ENCODE data around the gene HS3ST5.

DNA sequence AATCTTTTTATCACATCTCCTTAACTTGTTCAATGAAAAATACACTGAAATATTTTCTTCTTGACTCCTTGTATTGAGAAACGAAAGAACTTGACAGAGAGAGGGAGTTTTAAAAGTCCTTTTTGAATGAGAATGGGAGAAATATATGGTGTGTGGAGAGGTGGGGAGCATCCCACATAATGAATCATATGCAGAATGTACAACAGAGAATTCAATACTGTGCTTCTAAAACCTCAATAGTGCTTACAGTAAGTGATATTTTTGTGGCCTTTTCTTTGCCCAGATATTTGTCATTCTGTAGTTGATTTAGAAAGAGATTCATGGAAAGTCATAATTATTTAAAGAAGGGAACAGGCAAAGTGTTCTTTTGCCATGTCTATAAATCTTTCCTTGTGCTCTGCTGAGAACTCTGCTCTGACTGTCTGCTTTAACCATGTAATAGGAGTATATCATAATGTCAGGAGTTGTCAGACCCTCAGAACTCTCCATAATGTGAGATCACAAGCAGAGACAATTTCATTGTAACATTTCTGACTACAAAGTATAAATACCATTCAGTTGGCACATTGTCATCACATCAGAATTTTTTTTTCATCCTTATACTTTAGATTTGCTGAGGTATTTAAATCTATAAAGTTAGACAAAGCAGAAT lies 32.8 kb upstream of the HS3ST5 start:
- TF ChIP-seq, protein P1, sequence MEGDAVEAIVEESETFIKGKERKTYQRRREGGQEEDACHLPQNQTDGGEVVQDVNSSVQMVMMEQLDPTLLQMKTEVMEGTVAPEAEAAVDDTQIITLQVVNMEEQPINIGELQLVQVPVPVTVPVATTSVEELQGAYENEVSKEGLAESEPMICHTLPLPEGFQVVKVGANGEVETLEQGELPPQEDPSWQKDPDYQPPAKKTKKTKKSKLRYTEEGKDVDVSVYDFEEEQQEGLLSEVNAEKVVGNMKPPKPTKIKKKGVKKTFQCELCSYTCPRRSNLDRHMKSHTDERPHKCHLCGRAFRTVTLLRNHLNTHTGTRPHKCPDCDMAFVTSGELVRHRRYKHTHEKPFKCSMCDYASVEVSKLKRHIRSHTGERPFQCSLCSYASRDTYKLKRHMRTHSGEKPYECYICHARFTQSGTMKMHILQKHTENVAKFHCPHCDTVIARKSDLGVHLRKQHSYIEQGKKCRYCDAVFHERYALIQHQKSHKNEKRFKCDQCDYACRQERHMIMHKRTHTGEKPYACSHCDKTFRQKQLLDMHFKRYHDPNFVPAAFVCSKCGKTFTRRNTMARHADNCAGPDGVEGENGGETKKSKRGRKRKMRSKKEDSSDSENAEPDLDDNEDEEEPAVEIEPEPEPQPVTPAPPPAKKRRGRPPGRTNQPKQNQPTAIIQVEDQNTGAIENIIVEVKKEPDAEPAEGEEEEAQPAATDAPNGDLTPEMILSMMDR (conservative IDR thresholded peaks at IDR 0.05) = no peak
- TF ChIP-seq EZH2 (IDR thresholded peaks at IDR 0.05; ENCODE audit: low read depth) = no peak

All from PC-9 (cell line).